A549 (cell line): ENCODE results near the gene CHD8. TPM values are rescaled to one million over a fixed set of nuclear protein-coding genes. Genes with fewer than 3 reads are reported as not detected.
A peak's percentile ranks its signal among the peaks of the same experiment; 100 is the strongest.

ENCODE experiments used
- ATAC-seq, 2 experiments: fragments of 200-7000 bp in 1 of 2; fragments of >200 bp in 1 of 2; cut with Nextera tagmentation in 1 of 2; cut with Tn5 transposase in 1 of 2; 3 replicates each; pipeline versions ENCODE4 v1.8.0 to v1.9.1; 2018 to 2020; ENCODE audit warnings: mild to moderate bottlenecking in 1 of 2, moderate library complexity in 1 of 2
- CTCF ChIA-PET: fragments of 300-600 bp; sonication (Branson Sonifier 250); formaldehyde crosslinking; extraction: SDS; loops from one replicate; lab custom pipeline; 2021; ENCODE audit warnings: antibody characterized with exemption, inconsistent platforms; lab: Yijun Ruan, JAX
- POLR2A ChIA-PET: fragments of 350-600 bp; formaldehyde crosslinking; extraction: SDS; loops from one replicate; lab custom pipeline; 2021; ENCODE audit warnings: antibody characterized with exemption, inconsistent platforms; lab: Yijun Ruan, JAX
- DNase-seq, 2 experiments: peaks; one replicate each; pipeline versions ENCODE4 v3.0.0 to v3.0.0-alpha.2; 2011 to 2016; ENCODE audit warnings: low read depth in 1 of 2, low spot score in 1 of 2
- FAIRE-seq: peaks from 2 replicates; lab custom pipeline; 2011; peaks lifted over from hg19 to GRCh38; lab: Jason Lieb, UNC
- H3K27ac ChIP-seq, 2 experiments: fragments of >200 bp; sonication (Bioruptor Twin); formaldehyde crosslinking; 3 replicates each; pipeline ENCODE4 v1.5.1; 2016 to 2017
- H3K4me1 ChIP-seq: fragments of >200 bp; sonication (Bioruptor Twin); formaldehyde crosslinking; 3 replicates; pipeline ENCODE4 v1.6.1; 2016
- H3K4me2 ChIP-seq: fragments of >200 bp; sonication (Bioruptor Twin); formaldehyde crosslinking; 3 replicates; pipeline ENCODE4 v1.6.1; 2016
- H3K4me3 ChIP-seq: fragments of >200 bp; sonication (Bioruptor Twin); formaldehyde crosslinking; 3 replicates; pipeline ENCODE4 v1.5.1; 2016
- H3K9me3 ChIP-seq: fragments of >200 bp; sonication (Bioruptor Twin); formaldehyde crosslinking; 3 replicates; pipeline ENCODE4 v1.6.1; 2016
- BHLHE40 ChIP-seq: IDR thresholded peaks from 2 replicates; pipeline ENCODE4 v1.6.1; 2012; ENCODE audit warnings: low read depth, low read length, inconsistent platforms
- FOSB ChIP-seq: fragments of 250-450 bp; sonication (Bioruptor Pico); IDR thresholded peaks from 2 replicates; pipeline ENCODE4 v1.5.0; 2020; ENCODE audit warnings: mild to moderate bottlenecking, moderate library complexity
- HOXB13 ChIP-seq: fragments of 250-450 bp; sonication (Bioruptor Pico); IDR thresholded peaks from 2 replicates; pipeline ENCODE4 v1.5.0; 2020; ENCODE audit warnings: low read depth, mild to moderate bottlenecking, moderate library complexity
- JUN ChIP-seq, 2 experiments: fragments of >200 bp; sonication (Bioruptor Twin); formaldehyde crosslinking; IDR thresholded peaks; 2 replicates in 1 of 2; 3 replicates in 1 of 2; pipeline ENCODE4 v1.6.1; 2016 to 2017
- KDM5A ChIP-seq: fragments of 200-600 bp; sonication (generic); IDR thresholded peaks from 2 replicates; pipeline ENCODE4 v1.6.1; 2016; ENCODE audit warnings: antibody characterized with exemption, mild to moderate bottlenecking
- MYC ChIP-seq: IDR thresholded peaks from 2 replicates; pipeline ENCODE4 v1.6.1; 2012; ENCODE audit warnings: mild to moderate bottlenecking, inconsistent platforms, low read length, improper control_type of control experiment, borderline replicate concordance
- PBX3 ChIP-seq: IDR thresholded peaks from 2 replicates; pipeline ENCODE4 v1.6.1; 2012
- PHF8 ChIP-seq: fragments of 200-600 bp; sonication (generic); IDR thresholded peaks from 2 replicates; pipeline ENCODE4 v1.6.1; 2016; ENCODE audit warnings: low read depth, mild to moderate bottlenecking, antibody characterized with exemption, moderate library complexity, borderline replicate concordance
- POLR2A ChIP-seq: IDR thresholded peaks from 2 replicates; pipeline ENCODE4 v1.6.1; 2012; ENCODE audit warnings: mild to moderate bottlenecking, low read length
- RAD21 ChIP-seq, 2 experiments: fragments of >200 bp in 1 of 2; sonication (Bioruptor Twin) in 1 of 2; formaldehyde crosslinking in 1 of 2; IDR thresholded peaks in 1 of 2; conservative IDR thresholded peaks in 1 of 2; 2 replicates in 1 of 2; 3 replicates in 1 of 2; pipeline ENCODE4 v1.6.1; 2012 to 2018; ENCODE audit warnings: inconsistent platforms in 1 of 2
- RARB ChIP-seq: fragments of 250-450 bp; sonication (Bioruptor Pico); IDR thresholded peaks from 2 replicates; pipeline ENCODE4 v1.8.0; 2021; ENCODE audit warnings: mild to moderate bottlenecking, moderate library complexity
- REST ChIP-seq: fragments of 200-600 bp; sonication (generic); IDR thresholded peaks from 2 replicates; pipeline ENCODE4 v1.6.1; 2016; ENCODE audit warnings: antibody characterized with exemption, mild to moderate bottlenecking, moderate library complexity
- TP53 ChIP-seq: fragments of 250-450 bp; sonication (Bioruptor Pico); IDR thresholded peaks from 2 replicates; pipeline ENCODE4 v1.5.0; 2021; ENCODE audit warnings: mild to moderate bottlenecking, moderate library complexity
- ZFP36 ChIP-seq: fragments of 450-650 bp; IDR thresholded peaks from 2 replicates; pipeline ENCODE4 v1.6.1; 2014; ENCODE audit warnings: borderline replicate concordance; ENCODE audit not compliant: partially characterized antibody
- WGBS: methylation state at CpG from one replicate; pipeline ENCODE4 v1.1.6; 2017; ENCODE audit errors: missing lambda C conversion rate; 5-methylcytosine and 5-hydroxymethylcytosine counted together
- polyA minus RNA-seq: library from RNA; depleted of rRNA, polyadenylated mRNA; stranded (reverse); fragments of >200 nt; gene quantifications from 2 replicates; pipeline ENCODE4 v1.2.3, GENCODE V29; 2011; rRNA and poly(A)+ RNA removed
- polyA plus RNA-seq, 4 experiments: library from polyadenylated mRNA; depleted of rRNA in 3 of 4; stranded (reverse); fragments of >200 nt; fragmentation: RNase III in 1 of 4; extraction: RNeasy Plus Mini Kit Qiagen cat#74134 plus additional on column Dnase treatment in 1 of 4; gene quantifications; 2 replicates in 3 of 4; 3 replicates in 1 of 4; pipeline ENCODE4 v1.2.3, GENCODE V29; 2011 to 2017
- TF ChIP-seq, protein P1 (sequence below): IDR thresholded peaks from 2 replicates; pipeline ENCODE4 v1.6.1; 2012; ENCODE audit warnings: low read depth, borderline replicate concordance
- TF ChIP-seq, protein P2 (sequence below): IDR thresholded peaks from 2 replicates; pipeline ENCODE4 v1.6.1; 2012
- TF ChIP-seq, protein P3 (sequence below): fragments of >200 bp; sonication (Bioruptor Twin); formaldehyde crosslinking; IDR thresholded peaks from 3 replicates; pipeline ENCODE4 v1.5.1; 2016

Gene CHD8
- polyA plus RNA-seq (2011; rRNA removed) = 28.5 and 50.4 TPM in 2 replicates
- 20.4 and 26.4 TPM in 2 replicates for polyA plus RNA-seq (2012; cell fraction: cytosol; rRNA removed)
- 90.5 and 91.9 TPM in 2 replicates for polyA plus RNA-seq (2012; cell fraction: nucleus; rRNA removed)
- polyA plus RNA-seq (2017; fragmentation: RNase III; extraction: RNeasy Plus Mini Kit Qiagen cat#74134 plus additional on column Dnase treatment) = 35.2 to 37.8 TPM (median 36.8 TPM) in 3 replicates
- polyA minus RNA-seq = 135 and 145 TPM in 2 replicates

DNA sequence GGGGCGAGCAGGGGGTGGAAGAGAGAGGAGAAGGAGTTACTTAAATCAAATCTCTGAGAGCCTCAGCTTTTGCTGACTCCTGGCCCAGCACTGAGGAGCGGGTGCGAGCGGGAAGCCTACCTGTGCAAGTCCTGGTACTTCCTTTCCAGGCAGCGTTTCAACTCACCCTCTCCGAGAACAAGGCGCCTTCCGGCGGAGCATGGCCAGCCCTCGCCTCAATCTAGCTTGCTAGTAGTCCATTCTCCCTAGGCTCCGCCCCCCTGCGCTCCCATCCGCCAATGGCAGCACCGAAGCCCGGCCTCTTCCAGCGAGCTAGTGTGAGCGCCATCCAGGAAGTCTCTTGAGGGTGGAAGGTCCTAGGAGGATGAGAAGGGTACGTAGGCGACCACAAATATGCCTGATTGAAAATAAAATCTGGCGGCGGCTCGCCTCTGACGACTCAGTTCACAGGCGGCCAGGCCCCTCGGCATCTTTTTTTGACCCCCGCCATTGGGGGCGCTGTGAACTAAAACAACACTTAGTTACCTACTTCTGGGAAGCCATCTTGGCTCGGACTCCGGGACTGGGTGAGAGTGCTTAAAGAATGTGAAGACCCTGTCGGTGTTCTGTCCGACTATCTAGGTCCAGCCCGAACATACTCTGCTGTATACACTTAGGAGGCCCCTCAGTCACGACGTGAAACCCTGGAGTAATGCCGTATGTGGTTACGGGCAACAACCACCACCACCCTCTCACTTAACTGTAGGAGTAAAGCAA lies at the start of gene CHD8:
TSS of gene CHD8 (minus strand) at position 212 of the 756 bp plus-strand sequence. CDS start 24,480 bp downstream, outside the sequence.
- Histone ChIP-seq H3K9me3 (no peaks in the 10 kb centered on the region), H3K4me1 (peaks cover 11% of the 10 kb centered on the region; the same call in 2 of the 3 replicates), H3K27ac (peak within 1 kb of the TSS; percentile 93 to 94)
- peak; percentile 99 to 100 for DNase-seq
- TF ChIP-seq PBX3 = peak; percentile 87
- no peak for TF ChIP-seq ZFP36
- peak; percentile 39 to 49; a peak in 3 of 5 replicates for TF ChIP-seq RAD21 (conservative IDR thresholded peaks at IDR 0.05 in 1 of 2, IDR thresholded peaks at IDR 0.05 in 1 of 2)
- TF ChIP-seq RARB (CRISPR knock-in tag) = no peak
- TF ChIP-seq JUN (IDR thresholded peaks at IDR 0.05) = peak; percentile 85 to 86; a peak in 4 of 5 replicates
- TF ChIP-seq TP53 = 0 out of 2 replicates have a peak, but pooled peaks have one; percentile 20
- TF ChIP-seq MYC = peak; percentile 78; the same call in 1 of the 2 replicates
- TF ChIP-seq, protein P1, sequence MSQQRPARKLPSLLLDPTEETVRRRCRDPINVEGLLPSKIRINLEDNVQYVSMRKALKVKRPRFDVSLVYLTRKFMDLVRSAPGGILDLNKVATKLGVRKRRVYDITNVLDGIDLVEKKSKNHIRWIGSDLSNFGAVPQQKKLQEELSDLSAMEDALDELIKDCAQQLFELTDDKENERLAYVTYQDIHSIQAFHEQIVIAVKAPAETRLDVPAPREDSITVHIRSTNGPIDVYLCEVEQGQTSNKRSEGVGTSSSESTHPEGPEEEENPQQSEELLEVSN = peak; percentile 26; the same call in 1 of the 2 replicates
- TF ChIP-seq POLR2A = peak; percentile 89
- TF ChIP-seq, protein P2, sequence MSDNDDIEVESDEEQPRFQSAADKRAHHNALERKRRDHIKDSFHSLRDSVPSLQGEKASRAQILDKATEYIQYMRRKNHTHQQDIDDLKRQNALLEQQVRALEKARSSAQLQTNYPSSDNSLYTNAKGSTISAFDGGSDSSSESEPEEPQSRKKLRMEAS = peak; percentile 75; the same call in 1 of the 2 replicates
- no peak for TF ChIP-seq FOSB (CRISPR knock-in tag)
- no peak for TF ChIP-seq REST
- TF ChIP-seq, protein P3, sequence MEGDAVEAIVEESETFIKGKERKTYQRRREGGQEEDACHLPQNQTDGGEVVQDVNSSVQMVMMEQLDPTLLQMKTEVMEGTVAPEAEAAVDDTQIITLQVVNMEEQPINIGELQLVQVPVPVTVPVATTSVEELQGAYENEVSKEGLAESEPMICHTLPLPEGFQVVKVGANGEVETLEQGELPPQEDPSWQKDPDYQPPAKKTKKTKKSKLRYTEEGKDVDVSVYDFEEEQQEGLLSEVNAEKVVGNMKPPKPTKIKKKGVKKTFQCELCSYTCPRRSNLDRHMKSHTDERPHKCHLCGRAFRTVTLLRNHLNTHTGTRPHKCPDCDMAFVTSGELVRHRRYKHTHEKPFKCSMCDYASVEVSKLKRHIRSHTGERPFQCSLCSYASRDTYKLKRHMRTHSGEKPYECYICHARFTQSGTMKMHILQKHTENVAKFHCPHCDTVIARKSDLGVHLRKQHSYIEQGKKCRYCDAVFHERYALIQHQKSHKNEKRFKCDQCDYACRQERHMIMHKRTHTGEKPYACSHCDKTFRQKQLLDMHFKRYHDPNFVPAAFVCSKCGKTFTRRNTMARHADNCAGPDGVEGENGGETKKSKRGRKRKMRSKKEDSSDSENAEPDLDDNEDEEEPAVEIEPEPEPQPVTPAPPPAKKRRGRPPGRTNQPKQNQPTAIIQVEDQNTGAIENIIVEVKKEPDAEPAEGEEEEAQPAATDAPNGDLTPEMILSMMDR = peak; percentile 80
- TF ChIP-seq KDM5A = 0 out of 2 replicates have a peak, but pooled peaks have one; percentile 10
- TF ChIP-seq BHLHE40 = no peak
- TF ChIP-seq PHF8 = peak; percentile 71; the same call in 1 of the 2 replicates
- TF ChIP-seq HOXB13 = no peak
- TF ChIP-seq, all 56 proteins: peak for 11
- ATAC-seq = peak; percentile 99
- peak within 1 kb of the TSS; percentile 79 for H3K4me2 ChIP-seq
- H3K4me3 ChIP-seq = peak within 1 kb of the TSS; percentile 86
- ChIA-PET CTCF (interaction anchor here (0.6 to 3.6 kb wide), 28 partner anchors 9 to 851 kb away, joined by 3 to 29 read pairs (median 3); partner anchors contain the start of genes METTL3, RAB2B and TOX4), POLR2A (interaction anchor here (0.7 to 2.9 kb wide), 9 partner anchors 9 to 72 kb away, joined by 3 to 43 read pairs (median 6); partner anchors contain the start of genes METTL3, RAB2B, SUPT16H and TOX4)
- peak; percentile 97 for FAIRE-seq
- 2% methylated on average over 35 of the region's 36 CpGs for WGBS
